HEK293T (cell line): ENCODE results near the gene SMKR1.
"Not testable (repeated sequence)": the region's sequence is repeated elsewhere in the genome, so short reads cannot be mapped to it uniquely, and the experiment has no call there.

Source experiments
- CTCF ChIA-PET: fragments of 350-600 bp; formaldehyde crosslinking; extraction: SDS; loops from one replicate; lab custom pipeline; 2021; ENCODE audit warnings: antibody characterized with exemption, inconsistent platforms; lab: Yijun Ruan, JAX
- POLR2A ChIA-PET: fragments of 350-600 bp; formaldehyde crosslinking; extraction: SDS; loops from one replicate; lab custom pipeline; 2020; ENCODE audit warnings: antibody characterized with exemption, inconsistent platforms; lab: Yijun Ruan, JAX
- DNase-seq: peaks from one replicate; pipeline ENCODE4 v3.0.0; 2012; ENCODE audit warnings: mixed read lengths; ENCODE audit errors: extremely low spot score
- ARNT ChIP-seq: fragments of 450-650 bp; IDR thresholded peaks from 2 replicates; pipeline ENCODE4 v1.6.1; 2017; ENCODE audit warnings: mild to moderate bottlenecking
- BHLHE40 ChIP-seq: fragments of 450-650 bp; IDR thresholded peaks from 2 replicates; pipeline ENCODE4 v1.6.1; 2016; ENCODE audit warnings: mild to moderate bottlenecking, moderate library complexity, borderline replicate concordance
- CTBP1 ChIP-seq: fragments of 450-650 bp; IDR thresholded peaks from 2 replicates; pipeline ENCODE4 v1.6.1; 2016; ENCODE audit warnings: borderline replicate concordance
- ELF4 ChIP-seq: fragments of 450-650 bp; IDR thresholded peaks from 2 replicates; pipeline ENCODE4 v1.6.1; 2017; ENCODE audit warnings: antibody characterized with exemption
- FOXA1 ChIP-seq: fragments of 450-650 bp; IDR thresholded peaks from 2 replicates; pipeline ENCODE4 v1.6.1; 2016; ENCODE audit warnings: mild to moderate bottlenecking
- FOXK2 ChIP-seq: fragments of 450-650 bp; IDR thresholded peaks from 2 replicates; pipeline ENCODE4 v1.6.1; 2016; ENCODE audit warnings: mild to moderate bottlenecking
- FOXM1 ChIP-seq: fragments of 450-650 bp; IDR thresholded peaks from 2 replicates; pipeline ENCODE4 v1.6.1; 2017; ENCODE audit warnings: mild to moderate bottlenecking, borderline replicate concordance
- HDGF ChIP-seq: fragments of 450-650 bp; IDR thresholded peaks from 2 replicates; pipeline ENCODE4 v1.6.1; 2017; ENCODE audit warnings: antibody characterized with exemption, borderline replicate concordance
- L3MBTL2 ChIP-seq: fragments of 450-650 bp; conservative IDR thresholded peaks from 2 replicates; pipeline ENCODE4 v1.6.1; 2016; ENCODE audit warnings: mild to moderate bottlenecking
- LEF1 ChIP-seq: fragments of 450-650 bp; IDR thresholded peaks from 2 replicates; pipeline ENCODE4 v1.6.1; 2017; ENCODE audit warnings: mild to moderate bottlenecking, borderline replicate concordance
- NFRKB ChIP-seq: fragments of 450-650 bp; IDR thresholded peaks from 2 replicates; pipeline ENCODE4 v1.6.1; 2016; ENCODE audit warnings: mild to moderate bottlenecking, moderate library complexity
- SP1 ChIP-seq: fragments of 450-650 bp; IDR thresholded peaks from 2 replicates; pipeline ENCODE4 v1.6.1; 2017
- SUZ12 ChIP-seq: fragments of 450-650 bp; IDR thresholded peaks from 2 replicates; pipeline ENCODE4 v1.6.1; 2016; ENCODE audit warnings: mild to moderate bottlenecking
- TARDBP ChIP-seq: fragments of 450-650 bp; IDR thresholded peaks from 2 replicates; pipeline ENCODE4 v1.6.1; 2016
- ZNF384 ChIP-seq: fragments of 450-650 bp; IDR thresholded peaks from 2 replicates; pipeline ENCODE4 v1.6.1; 2016
- TF ChIP-seq, protein P1 (sequence below): fragments of 450-650 bp; IDR thresholded peaks from 2 replicates; pipeline ENCODE4 v1.6.1; 2016

SMKR1 gene

GRCh38 chr7:129468087-129468486, 34.2 kb upstream of the SMKR1 start:
- TF ChIP-seq HDGF (no peak), ELF4 (no peak)
- ChIA-PET CTCF (no interaction called here), POLR2A (no interaction called here)
- DNase-seq: no peak

GRCh38 chr7:129468547-129468946, 33.8 kb upstream of the SMKR1 start:
- ChIA-PET POLR2A (no interaction called here), CTCF (no interaction called here)
- TF ChIP-seq HDGF (no peak), ELF4 (no peak), BHLHE40 (no peak), ARNT (no peak), SP1 (no peak), ZNF384 (no peak), LEF1 (no peak), TARDBP (no peak), FOXK2 (no peak)
- TF ChIP-seq, protein P1, sequence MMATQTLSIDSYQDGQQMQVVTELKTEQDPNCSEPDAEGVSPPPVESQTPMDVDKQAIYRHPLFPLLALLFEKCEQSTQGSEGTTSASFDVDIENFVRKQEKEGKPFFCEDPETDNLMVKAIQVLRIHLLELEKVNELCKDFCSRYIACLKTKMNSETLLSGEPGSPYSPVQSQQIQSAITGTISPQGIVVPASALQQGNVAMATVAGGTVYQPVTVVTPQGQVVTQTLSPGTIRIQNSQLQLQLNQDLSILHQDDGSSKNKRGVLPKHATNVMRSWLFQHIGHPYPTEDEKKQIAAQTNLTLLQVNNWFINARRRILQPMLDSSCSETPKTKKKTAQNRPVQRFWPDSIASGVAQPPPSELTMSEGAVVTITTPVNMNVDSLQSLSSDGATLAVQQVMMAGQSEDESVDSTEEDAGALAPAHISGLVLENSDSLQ: no peak
- no peak for DNase-seq

GRCh38 chr7:129469930-129470329, 32.4 kb upstream of the SMKR1 start:
- POLR2A ChIA-PET: no interaction called here
- no peak for DNase-seq
- TF ChIP-seq ELF4: no peak
- no peak for TF ChIP-seq BHLHE40
- TF ChIP-seq FOXA1: no peak
- TF ChIP-seq CTBP1: no peak
- TF ChIP-seq, protein P1: no peak
- no peak for TF ChIP-seq SUZ12
- no peak for TF ChIP-seq SP1
- no peak for TF ChIP-seq LEF1
- TF ChIP-seq ZNF384: no peak
- TF ChIP-seq L3MBTL2: no peak
- TF ChIP-seq ARNT: no peak
- no peak for TF ChIP-seq NFRKB
- TF ChIP-seq HDGF: no peak
- TF ChIP-seq FOXK2: no peak
- TF ChIP-seq TARDBP: no peak
- no peak for TF ChIP-seq FOXM1
- CTCF ChIA-PET: interaction anchor here (0.7 to 2.9 kb wide), 2 partner anchors 76 to 101 kb away, joined by 3 to 27 read pairs; no protein-coding TSS in a partner anchor

- no peak for DNase-seq
- CTCF ChIA-PET: interaction anchor here (2.9 kb wide), 1 partner anchor 101 kb away, joined by 27 read pairs; no protein-coding TSS in a partner anchor
- TF ChIP-seq ZNF384 (no peak), HDGF (no peak), FOXA1 (no peak), SUZ12 (no peak), TARDBP (no peak), CTBP1 (no peak), SP1 (no peak), BHLHE40 (no peak), FOXK2 (no peak), ELF4 (no peak), L3MBTL2 (no peak), FOXM1 (no peak), LEF1 (no peak), NFRKB (no peak), ARNT (no peak)
- TF ChIP-seq, protein P1: no peak
- POLR2A ChIA-PET: no interaction called here
Observed at GRCh38 chr7:129470411-129470810, 31.9 kb upstream of the SMKR1 start.

DNA sequence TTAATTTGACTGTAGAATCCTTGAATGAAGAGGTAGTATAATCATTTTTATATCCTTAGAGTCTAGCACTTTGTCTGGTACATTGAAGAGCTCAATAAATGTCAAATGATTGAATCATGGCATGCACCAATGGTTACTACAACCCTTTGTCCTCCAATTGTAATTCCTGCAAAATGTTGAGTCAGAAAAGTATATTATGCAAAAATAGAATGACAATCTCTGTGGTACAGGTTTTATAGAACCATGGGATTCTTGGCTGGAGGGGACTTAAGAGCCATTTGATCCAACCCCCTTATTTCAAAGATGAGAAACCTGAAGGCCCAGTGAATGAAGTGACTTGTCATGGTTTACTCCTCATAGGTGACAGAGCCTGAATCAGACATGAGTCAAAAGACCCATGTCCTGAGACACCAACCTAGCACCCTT, 30.9 kb upstream of the SMKR1 start:
- TF ChIP-seq, protein P1: no peak
- TF ChIP-seq FOXM1 (no peak), LEF1 (no peak), CTBP1 (no peak), ELF4 (no peak), HDGF (no peak), TARDBP (no peak), L3MBTL2 (no peak), SP1 (no peak), SUZ12 (no peak), FOXA1 (no peak), FOXK2 (no peak), ZNF384 (no peak), ARNT (no peak), NFRKB (no peak), BHLHE40 (no peak)
- CTCF ChIA-PET: interaction anchor here (0.6 to 2.9 kb wide), 5 partner anchors 12 to 253 kb away, joined by 3 to 27 read pairs (median 3); no protein-coding TSS in a partner anchor
- POLR2A ChIA-PET: no interaction called here
- no peak for DNase-seq

DNA sequence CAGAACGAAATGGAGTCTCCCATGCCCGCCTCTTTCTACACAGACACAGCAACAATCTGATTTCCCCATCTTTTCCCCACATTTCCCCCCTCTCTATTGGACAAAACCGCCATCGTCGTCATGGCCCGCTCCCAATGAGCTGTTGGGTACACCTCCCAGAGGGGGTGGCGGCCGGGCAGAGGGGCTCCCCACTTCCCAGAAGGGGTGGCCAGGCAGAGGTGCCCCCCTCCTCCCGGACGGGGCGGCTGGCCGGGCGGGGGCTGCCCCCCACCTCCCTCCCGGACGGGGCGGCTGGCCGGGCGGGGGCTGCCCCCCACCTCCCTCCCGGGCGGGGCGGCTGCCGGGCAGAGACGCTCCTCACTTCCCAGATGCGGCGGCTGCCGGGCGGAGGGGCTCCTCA, 26.4 kb upstream of the SMKR1 start:
- CTCF ChIA-PET, POLR2A ChIA-PET, DNase-seq: not testable (repeated sequence)

GRCh38 chr7:129476398-129476797, 25.9 kb upstream of the SMKR1 start:
- POLR2A ChIA-PET, DNase-seq, CTCF ChIA-PET: not testable (repeated sequence)
